Naive thymus-derived CD4-positive, alpha-beta T cell (primary cell): Measurements from ENCODE around the gene IRF7. TPM values are rescaled to one million over a fixed set of nuclear protein-coding genes. Genes with fewer than 3 reads are reported as not detected.
A peak's percentile ranks its signal among the peaks of the same experiment; 100 is the strongest.

ENCODE experiments used
- ATAC-seq: fragments of 150-1000 bp; cut with Tn5 transposase; 2 replicates; pipeline ENCODE4 v1.10.0; 2021; ENCODE audit warnings: mild to moderate bottlenecking, moderate library complexity
- CTCF ChIA-PET: fragments of 350-600 bp; sonication (Branson Sonifier 250); formaldehyde crosslinking; loops from one replicate; lab custom pipeline; 2021; ENCODE audit warnings: antibody characterized with exemption; lab: Charles Lee
- POLR2A ChIA-PET: fragments of 350-600 bp; sonication (Branson Sonifier 250); formaldehyde crosslinking; loops from one replicate; lab custom pipeline; 2021; ENCODE audit warnings: antibody characterized with exemption, inconsistent platforms; lab: Charles Lee
- DNase-seq, 9 donors: peaks; one replicate each; pipeline versions ENCODE4 v3.0.0 to v3.0.0-alpha.2; 2020 to 2022; ENCODE audit warnings: mixed read lengths in 1 of 9
- H3K27ac ChIP-seq: one replicate; pipeline ENCODE4 v1.7.0; 2013; ENCODE audit warnings: mild to moderate bottlenecking, low read depth, low read length, moderate library complexity
- H3K27me3 ChIP-seq, 2 donors: one replicate each; pipeline ENCODE4 v1.7.0; 2013; ENCODE audit warnings: low read length in 2 of 2, mild to moderate bottlenecking in 2 of 2, moderate library complexity in 2 of 2; ENCODE audit not compliant: control insufficient read depth in 2 of 2, insufficient read depth in 2 of 2
- H3K36me3 ChIP-seq, 3 experiments: 1 replicate in 2 of 3; 2 replicates in 1 of 3; pipeline ENCODE4 v1.7.0; 2013; ENCODE audit warnings: low read length in 3 of 3, mild to moderate bottlenecking in 3 of 3, moderate library complexity in 1 of 3; ENCODE audit not compliant: insufficient read depth in 3 of 3, control insufficient read depth in 2 of 3
- H3K4me1 ChIP-seq, 2 donors: one replicate each; pipeline ENCODE4 v1.7.0; 2013; ENCODE audit warnings: low read length in 2 of 2, mild to moderate bottlenecking in 2 of 2, moderate library complexity in 1 of 2; ENCODE audit not compliant: control insufficient read depth in 2 of 2, insufficient read depth in 2 of 2
- H3K4me3 ChIP-seq: 2 replicates; pipeline ENCODE4 v1.7.0; 2013; ENCODE audit warnings: mild to moderate bottlenecking, low read length
- H3K9me3 ChIP-seq, 3 experiments: 1 replicate in 2 of 3; 2 replicates in 1 of 3; pipeline ENCODE4 v1.7.0; 2013; ENCODE audit warnings: low read length in 3 of 3; ENCODE audit not compliant: control insufficient read depth in 2 of 3
- H3K27ac Mint-ChIP-seq, 9 donors: one replicate each; pipeline ENCODE4 v1.8.0; 2020 to 2022; ENCODE audit warnings: mixed read lengths in 9 of 9, mild to moderate bottlenecking in 8 of 9, moderate library complexity in 5 of 9, inconsistent platforms in 2 of 9
- H3K27me3 Mint-ChIP-seq, 5 donors: one replicate each; pipeline ENCODE4 v1.8.0; 2021 to 2022; ENCODE audit warnings: mixed read lengths in 5 of 5, mild to moderate bottlenecking in 1 of 5
- H3K36me3 Mint-ChIP-seq, 5 donors: one replicate each; pipeline ENCODE4 v1.8.0; 2020 to 2022; ENCODE audit warnings: mixed read lengths in 5 of 5, mild to moderate bottlenecking in 3 of 5, inconsistent platforms in 1 of 5
- H3K4me1 Mint-ChIP-seq, 7 donors: one replicate each; pipeline ENCODE4 v1.8.0; 2020 to 2022; ENCODE audit warnings: mixed read lengths in 7 of 7, mild to moderate bottlenecking in 3 of 7, inconsistent platforms in 1 of 7
- H3K4me3 Mint-ChIP-seq, 10 donors: one replicate each; pipeline ENCODE4 v1.8.0; 2020 to 2022; ENCODE audit warnings: mild to moderate bottlenecking in 10 of 10, mixed read lengths in 10 of 10, moderate library complexity in 6 of 10, inconsistent platforms in 2 of 10
- H3K9me3 Mint-ChIP-seq, 11 donors: one replicate each; pipeline ENCODE4 v1.8.0; 2020 to 2022; ENCODE audit warnings: mixed read lengths in 11 of 11, mild to moderate bottlenecking in 4 of 11, inconsistent platforms in 1 of 11, moderate library complexity in 1 of 11
- intact Hi-C, 2 donors: fragments of 100-400 bp; cut with micrococcal nuclease; formaldehyde crosslinking; loops; one replicate each; pipeline ENCODE4 v1.15.1; 2023
- polyA plus RNA-seq, 2 donors: library from polyadenylated mRNA; unstranded; fragments of 300-500 nt; fragmentation: Illumina TruSeq; gene quantifications; one replicate each; pipeline ENCODE4 v1.2.3, GENCODE V29; 2021
- total RNA-seq, 6 experiments: library from RNA in 5 of 6; stranded (reverse) in 5 of 6; gene quantifications; 1 replicate in 5 of 6; 2 replicates in 1 of 6; pipeline ENCODE4 v1.2.3 and lab custom pipeline; 2021 to 2026

Gene IRF7
- total and polyA plus RNA-seq, 7 experiments from 2014 or later = 25.9 to 134 (median 63.3) TPM

- Mint-ChIP-seq H3K36me3 (peaks cover 0 to 5% (median 0%) of the 10 kb centered on the region in 5 donors), H3K4me1 (peaks cover 0 to 10% (median 7%) of the 10 kb centered on the region in 7 donors), H3K9me3 (peaks cover 0 to 2% (median 0%) of the 10 kb centered on the region in 11 donors), H3K27me3 (peaks cover 0 to 5% (median 0%) of the 10 kb centered on the region in 5 donors), H3K27ac (no peak overlapping the region), H3K4me3 (no peak overlapping the region)
- intact Hi-C loops = no loop called here
- H3K36me3 ChIP-seq = peaks cover 0 to 7% (median 0%) of the 10 kb centered on the region in 3 experiments
- ATAC-seq = no peak
- ChIA-PET CTCF (no interaction called here), POLR2A (interaction anchor here (0.6 kb wide), 1 partner anchor 394 kb away, joined by 3 read pairs; no protein-coding TSS in a partner anchor)
- no peak for DNase-seq
- H3K4me1 ChIP-seq = peaks cover 0 to under 1% of the 10 kb centered on the region in 2 donors
- no peak overlapping the region for H3K27ac ChIP-seq
- H3K4me3 ChIP-seq = no peak overlapping the region
- H3K9me3 ChIP-seq = no peaks in the 10 kb centered on the region
- H3K27me3 ChIP-seq = no peaks in the 10 kb centered on the region
Observed at GRCh38 chr11:620201-620600, 4.5 kb upstream of the IRF7 start.

GRCh38 chr11:619628-620050 is 3.9 kb upstream of the IRF7 start:
- Histone ChIP-seq H3K27ac (no peak overlapping the region), H3K9me3 (no peaks in the 10 kb centered on the region), H3K36me3 (peaks cover 0 to 8% (median 0%) of the 10 kb centered on the region in 3 experiments), H3K27me3 (no peaks in the 10 kb centered on the region), H3K4me1 (peaks cover 0 to 6% of the 10 kb centered on the region in 2 donors), H3K4me3 (no peak overlapping the region)
- Mint-ChIP-seq H3K4me1 (peaks cover 0 to 10% (median 8%) of the 10 kb centered on the region in 7 donors), H3K36me3 (peaks cover 0 to 5% (median 0%) of the 10 kb centered on the region in 5 donors), H3K9me3 (peaks cover 0 to 2% (median 0%) of the 10 kb centered on the region in 11 donors), H3K27ac (no peak overlapping the region), H3K4me3 (no peak overlapping the region), H3K27me3 (peaks cover 0 to 5% (median 0%) of the 10 kb centered on the region in 5 donors)
- POLR2A ChIA-PET = interaction anchor here (0.6 kb wide), 1 partner anchor 393 kb away, joined by 3 read pairs; no protein-coding TSS in a partner anchor
- intact Hi-C loops = no loop called here
- no peak for ATAC-seq
- DNase-seq = no peak
- CTCF ChIA-PET = no interaction called here

- POLR2A ChIA-PET = no interaction called here
- CTCF ChIA-PET = no interaction called here
- intact Hi-C loops = no loop called here
Observed at GRCh38 chr11:618856-619627, 3.3 kb upstream of the IRF7 start.

GRCh38 chr11:617912-618682 is 2.3 kb upstream of the IRF7 start:
- peak overlapping the region in 1 of 9 donors; percentile 11 for H3K27ac Mint-ChIP-seq

More at GRCh38 chr11:618856-619627, 3.3 kb upstream of the IRF7 start:
- H3K9me3 Mint-ChIP-seq = peaks cover 0 to 2% (median 0%) of the 10 kb centered on the region in 11 donors
- H3K27ac ChIP-seq = no peak overlapping the region
- H3K9me3 ChIP-seq = no peaks in the 10 kb centered on the region
- no peaks in the 10 kb centered on the region for H3K27me3 ChIP-seq
- peaks cover 0 to 15% (median 12%) of the 10 kb centered on the region in 7 donors for H3K4me1 Mint-ChIP-seq
- ATAC-seq = no peak
- H3K27ac Mint-ChIP-seq = no peak overlapping the region
- H3K4me1 ChIP-seq = peaks cover 5 to 12% of the 10 kb centered on the region in 2 donors
- peaks cover 0 to 8% (median 0%) of the 10 kb centered on the region in 3 experiments for H3K36me3 ChIP-seq
- H3K27me3 Mint-ChIP-seq = peaks cover 0 to 5% (median 0%) of the 10 kb centered on the region in 5 donors
- H3K4me3 ChIP-seq = no peak overlapping the region
- peak in 1 of 9 donors; percentile 5 for DNase-seq
- H3K36me3 Mint-ChIP-seq = peaks cover 0 to 11% (median 0%) of the 10 kb centered on the region in 5 donors
- H3K4me3 Mint-ChIP-seq = no peak overlapping the region

GRCh38 chr11:617199-617911 is 1.6 kb upstream of the IRF7 start:
- H3K9me3 ChIP-seq = no peaks in the 10 kb centered on the region
- H3K27me3 ChIP-seq = no peaks in the 10 kb centered on the region
- H3K4me1 ChIP-seq = peaks cover 8 to 22% of the 10 kb centered on the region in 2 donors
- CTCF ChIA-PET = no interaction called here
- peak in 2 of 9 donors; percentile 8 to 21 for DNase-seq
- POLR2A ChIA-PET = no interaction called here
- no peak overlapping the region for H3K4me3 ChIP-seq
- peak overlapping the region in 2 of 10 donors; percentile 80 to 92 for H3K4me3 Mint-ChIP-seq
- H3K36me3 Mint-ChIP-seq = peaks cover 0 to 11% (median 0%) of the 10 kb centered on the region in 5 donors
- H3K27me3 Mint-ChIP-seq = no peaks in the 10 kb centered on the region
- H3K36me3 ChIP-seq = peaks cover 0 to 18% (median 8%) of the 10 kb centered on the region in 3 experiments
- no peak for ATAC-seq
- H3K9me3 Mint-ChIP-seq = peaks cover 0 to 2% (median 0%) of the 10 kb centered on the region in 11 donors
- H3K27ac Mint-ChIP-seq = peak overlapping the region in 2 of 9 donors; percentile 91 to 95
- H3K4me1 Mint-ChIP-seq = peaks cover 0 to 18% (median 13%) of the 10 kb centered on the region in 7 donors
- intact Hi-C loops = loop anchor here in 1 of 2 donors (2.0 kb wide), 1 partner anchor 63 kb away; no protein-coding TSS in a partner anchor
- H3K27ac ChIP-seq = no peak overlapping the region

More at GRCh38 chr11:617912-618682, 2.3 kb upstream of the IRF7 start:
- intact Hi-C loops = loop anchor here in 1 of 2 donors (2.0 kb wide), 1 partner anchor 63 kb away; no protein-coding TSS in a partner anchor
- H3K4me1 Mint-ChIP-seq = peaks cover 0 to 16% (median 13%) of the 10 kb centered on the region in 7 donors
- peaks cover 0 to under 1% (median 0%) of the 10 kb centered on the region in 5 donors for H3K27me3 Mint-ChIP-seq
- ChIA-PET CTCF (no interaction called here), POLR2A (no interaction called here)
- H3K9me3 Mint-ChIP-seq = peaks cover 0 to 2% (median 0%) of the 10 kb centered on the region in 11 donors
- DNase-seq (no peak), ATAC-seq (no peak)
- Histone ChIP-seq H3K36me3 (peaks cover 0 to 10% (median 1%) of the 10 kb centered on the region in 3 experiments), H3K27ac (no peak overlapping the region), H3K9me3 (no peaks in the 10 kb centered on the region), H3K4me3 (no peak overlapping the region), H3K4me1 (peaks cover 8 to 20% of the 10 kb centered on the region in 2 donors), H3K27me3 (no peaks in the 10 kb centered on the region)
- H3K36me3 Mint-ChIP-seq = peaks cover 0 to 11% (median 0%) of the 10 kb centered on the region in 5 donors
- H3K4me3 Mint-ChIP-seq = peak overlapping the region in 2 of 10 donors; percentile 12 to 48
